Kidney (tissue), 14 donors: ENCODE results near the gene C3orf20. TPM values are rescaled to one million over a fixed set of nuclear protein-coding genes. Genes with fewer than 3 reads are reported as not detected.

Source experiments
- DNase-seq, 5 donors: peaks; one replicate each; pipeline ENCODE4 v3.0.0-alpha.2; 2013 to 2020
- FAIRE-seq: peaks from 2 replicates; lab custom pipeline; 2012; peaks lifted over from hg19 to GRCh38; lab: Jason Lieb, UNC
- H3K27ac ChIP-seq, 2 donors: one replicate each; pipeline ENCODE4 v1.7.0; 2013; ENCODE audit warnings: low read depth in 2 of 2, low read length in 2 of 2, inconsistent platforms in 1 of 2
- H3K27me3 ChIP-seq: one replicate; pipeline ENCODE4 v1.7.1; 2013; ENCODE audit warnings: low read length, inconsistent platforms; ENCODE audit not compliant: control insufficient read depth, insufficient read depth
- H3K36me3 ChIP-seq, 3 donors: one replicate each; pipeline versions ENCODE4 v1.7.0 to v1.7.1; 2013; ENCODE audit warnings: low read length in 3 of 3, control low read depth in 1 of 3, inconsistent platforms in 1 of 3; ENCODE audit not compliant: insufficient read depth in 3 of 3, control insufficient read depth in 2 of 3
- H3K4me1 ChIP-seq, 3 donors: one replicate each; pipeline versions ENCODE4 v1.7.0 to v1.7.1; 2013; ENCODE audit warnings: low read length in 3 of 3, inconsistent platforms in 1 of 3, low read depth in 1 of 3; ENCODE audit not compliant: control insufficient read depth in 2 of 3, insufficient read depth in 2 of 3
- H3K4me3 ChIP-seq, 3 donors: one replicate each; pipeline versions ENCODE4 v1.7.0 to v1.8.1; 2013; ENCODE audit warnings: low read length in 3 of 3, control low read depth in 1 of 3, inconsistent platforms in 1 of 3
- H3K9ac ChIP-seq, 3 donors: one replicate each; pipeline versions ENCODE4 v1.7.0 to v1.7.1; 2013; ENCODE audit warnings: low read length in 3 of 3, control low read depth in 1 of 3, inconsistent platforms in 1 of 3
- H3K9me3 ChIP-seq, 3 donors: one replicate each; pipeline versions ENCODE4 v1.7.0 to v1.7.1; 2013; ENCODE audit warnings: low read length in 3 of 3, control low read depth in 1 of 3, inconsistent platforms in 1 of 3; ENCODE audit not compliant: control insufficient read depth in 2 of 3, insufficient read depth in 1 of 3
- CTCF ChIP-seq: IDR thresholded peaks from 3 replicates; pipeline ENCODE4 v1.5.1; 2012; ENCODE audit warnings: mild to moderate bottlenecking, moderate library complexity, borderline replicate concordance; ENCODE audit not compliant: insufficient read depth; ENCODE audit errors: extremely low read depth
- intact Hi-C: fragments of 100-400 bp; cut with DNase I; formaldehyde crosslinking; loops from one replicate; pipeline ENCODE4 v1.11.1; 2022
- polyA plus RNA-seq: library from polyadenylated mRNA; stranded (reverse); fragments of 350-450 nt; fragmentation: Illumina TruSeq; extraction: RNeasy Lipid Tissue Mini Kit (QIAGEN cat#74804); gene quantifications from one replicate; pipeline ENCODE4 v1.2.3, GENCODE V29; 2014; ENCODE audit warnings: low read depth, low replicate concordance; ENCODE audit not compliant: insufficient read depth
- total RNA-seq: library from RNA; stranded (reverse); fragmentation: NEBNext Ultra II Directional; extraction: Animal tissue kit (Norgen Biotek cat#: 25700); gene quantifications from one replicate; pipeline ENCODE4 v1.2.1, GENCODE V29; 2021
- donor health status: control.
- donor health status: control.
- donor health status: control.
- donor health status: control.
- donor health status: control.
- donor health status: DM: yes; HTN: yes; CAD: no.
- donor health status: Normal renal cell carcinoma (clear cell type).

The C3orf20 gene
- total and polyA plus RNA-seq, 2 donors from 2014 or later = 0.16 TPM; not detected in 1

GRCh38 chr3:14793126-14793857 lies 118.4 kb downstream of the C3orf20 start:
- FAIRE-seq (no peak), DNase-seq (peak in 2 of 5 donors; percentile 30 to 42)

GRCh38 chr3:14793858-14794234 lies 118.9 kb downstream of the C3orf20 start:
- DNase-seq = no peak
- FAIRE-seq = no peak
- H3K9me3 ChIP-seq = no peaks in the 10 kb centered on the region
- no peak for TF ChIP-seq CTCF
- peak overlapping the region in 1 of 2 donors; percentile 61 for H3K27ac ChIP-seq
- H3K36me3 ChIP-seq = no peaks in the 10 kb centered on the region
- intact Hi-C loops = loop anchor here (10.0 kb wide), 1 partner anchor 121 kb away; no protein-coding TSS in a partner anchor
- H3K9ac ChIP-seq = no peak overlapping the region
- no peaks in the 10 kb centered on the region for H3K27me3 ChIP-seq
- no peak overlapping the region for H3K4me3 ChIP-seq
- peaks cover 0 to 17% (median 9%) of the 10 kb centered on the region in 3 donors for H3K4me1 ChIP-seq

More at GRCh38 chr3:14793126-14793857, 118.4 kb downstream of the C3orf20 start:
- peaks cover 0 to 17% (median 9%) of the 10 kb centered on the region in 3 donors for H3K4me1 ChIP-seq
- H3K27ac ChIP-seq = peak overlapping the region in 1 of 2 donors; percentile 61
- H3K9ac ChIP-seq = no peak overlapping the region
- H3K4me3 ChIP-seq = no peak overlapping the region
- no peaks in the 10 kb centered on the region for H3K9me3 ChIP-seq
- no peak for TF ChIP-seq CTCF
- no peaks in the 10 kb centered on the region for H3K27me3 ChIP-seq
- no peaks in the 10 kb centered on the region for H3K36me3 ChIP-seq
- intact Hi-C loops = loop anchor here (10.0 kb wide), 1 partner anchor 122 kb away; no protein-coding TSS in a partner anchor

GRCh38 chr3:14794435-14794834 lies 119.5 kb downstream of the C3orf20 start:
- H3K27ac ChIP-seq = no peak overlapping the region
- no peaks in the 10 kb centered on the region for H3K27me3 ChIP-seq
- DNase-seq (peak in 1 of 5 donors; percentile 18), FAIRE-seq (no peak)
- TF ChIP-seq CTCF = no peak
- intact Hi-C loops = loop anchor here (10.0 kb wide), 1 partner anchor 120 kb away; no protein-coding TSS in a partner anchor
- H3K4me1 ChIP-seq = peaks cover 0 to 17% (median 9%) of the 10 kb centered on the region in 3 donors
- H3K4me3 ChIP-seq = no peak overlapping the region
- H3K9ac ChIP-seq = no peak overlapping the region
- H3K9me3 ChIP-seq = no peaks in the 10 kb centered on the region
- H3K36me3 ChIP-seq = no peaks in the 10 kb centered on the region
